ENCODE measurements around the gene SLC49A3. TPM values are rescaled to one million over a fixed set of nuclear protein-coding genes. Genes with fewer than 3 reads are reported as not detected.

Gene SLC49A3
- total RNA-seq, 1 experiment from 2014 or later, result not detected

DNA sequence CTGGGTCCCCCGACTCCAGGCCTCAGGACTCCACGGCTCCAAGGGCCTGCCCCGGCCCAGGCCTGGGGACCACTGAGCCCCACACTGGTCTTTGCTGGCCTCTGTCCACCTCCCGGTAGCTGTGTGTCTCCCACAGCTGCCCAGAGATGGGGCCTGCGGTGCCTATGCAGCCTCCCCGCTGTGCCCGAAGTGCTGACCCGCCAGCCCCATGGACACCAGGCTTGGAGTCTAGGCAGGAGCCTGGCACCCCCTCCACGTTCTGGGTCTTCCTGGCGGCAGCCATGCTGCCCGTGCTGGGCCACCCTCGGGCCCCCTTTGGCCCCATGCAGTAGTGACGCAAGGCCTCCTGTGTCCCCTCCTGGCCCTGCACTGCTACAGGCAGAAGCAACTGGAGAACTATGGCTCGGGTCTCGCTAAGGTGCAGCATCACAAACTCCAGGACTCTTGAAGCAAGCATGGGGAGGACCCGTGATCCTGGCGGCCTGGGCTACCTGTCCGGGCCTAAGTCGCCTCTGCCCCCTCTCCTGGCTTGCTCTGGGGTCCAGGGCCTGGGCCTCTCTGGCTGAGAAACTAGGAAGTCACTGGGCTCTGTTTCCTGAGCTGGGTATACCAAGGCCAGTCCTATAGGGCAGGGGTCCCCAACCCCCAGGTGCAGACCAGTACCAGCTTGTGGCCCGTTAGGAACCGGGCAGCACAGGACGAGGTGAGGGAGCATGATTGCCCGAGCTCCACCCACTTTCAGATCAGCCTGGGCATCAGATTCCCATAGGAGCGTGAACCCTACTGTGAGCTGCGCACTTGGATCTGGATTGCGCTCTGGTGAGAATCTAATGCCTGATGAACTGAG is 13.7 kb downstream of the SLC49A3 start:
- H3K4me2 ChIP-seq (ENCODE audit: low read length), result peak overlapping the region; percentile 97
- no peak for DNase-seq
- no peak for ATAC-seq
- no peaks in the 10 kb centered on the region for H3K27me3 ChIP-seq (ENCODE audit: low read length)
- H3K4me1 ChIP-seq (ENCODE audit: insufficient read depth, low read length), result peaks cover 27% of the 10 kb centered on the region
- H3K9me3 ChIP-seq (ENCODE audit: low read length), result no peaks in the 10 kb centered on the region
- H3K36me3 ChIP-seq (ENCODE audit: low read depth, low read length), result peaks cover 13% of the 10 kb centered on the region
- H3K9ac ChIP-seq (ENCODE audit: low read length), result peak overlapping the region; percentile 99
- TF ChIP-seq, protein P1, sequence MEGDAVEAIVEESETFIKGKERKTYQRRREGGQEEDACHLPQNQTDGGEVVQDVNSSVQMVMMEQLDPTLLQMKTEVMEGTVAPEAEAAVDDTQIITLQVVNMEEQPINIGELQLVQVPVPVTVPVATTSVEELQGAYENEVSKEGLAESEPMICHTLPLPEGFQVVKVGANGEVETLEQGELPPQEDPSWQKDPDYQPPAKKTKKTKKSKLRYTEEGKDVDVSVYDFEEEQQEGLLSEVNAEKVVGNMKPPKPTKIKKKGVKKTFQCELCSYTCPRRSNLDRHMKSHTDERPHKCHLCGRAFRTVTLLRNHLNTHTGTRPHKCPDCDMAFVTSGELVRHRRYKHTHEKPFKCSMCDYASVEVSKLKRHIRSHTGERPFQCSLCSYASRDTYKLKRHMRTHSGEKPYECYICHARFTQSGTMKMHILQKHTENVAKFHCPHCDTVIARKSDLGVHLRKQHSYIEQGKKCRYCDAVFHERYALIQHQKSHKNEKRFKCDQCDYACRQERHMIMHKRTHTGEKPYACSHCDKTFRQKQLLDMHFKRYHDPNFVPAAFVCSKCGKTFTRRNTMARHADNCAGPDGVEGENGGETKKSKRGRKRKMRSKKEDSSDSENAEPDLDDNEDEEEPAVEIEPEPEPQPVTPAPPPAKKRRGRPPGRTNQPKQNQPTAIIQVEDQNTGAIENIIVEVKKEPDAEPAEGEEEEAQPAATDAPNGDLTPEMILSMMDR (conservative IDR thresholded peaks at IDR 0.05; ENCODE audit: low read depth, low read length), result no peak
- TF ChIP-seq EZH2 (IDR thresholded peaks at IDR 0.05; ENCODE audit: low read length, unreplicated experiment) (no peak), EZH2phosphoT487 (IDR thresholded peaks at IDR 0.05; ENCODE audit: borderline replicate concordance, low read length) (no peak)
- intact Hi-C loops (cut with micrococcal nuclease), result no loop called here
- POLR2A ChIA-PET (ENCODE audit: unreplicated experiment), result no interaction called here
- H3K79me2 ChIP-seq (ENCODE audit: low read length), result peaks cover 20% of the 10 kb centered on the region
- peak overlapping the region; percentile 40; the same call in 1 of the 2 replicates for H3K27ac ChIP-seq (ENCODE audit: low read length)
- BruUV-seq (replicated peaks), result TSS peak; percentile 35
- CTCF ChIA-PET, result no interaction called here
- no peaks in the 10 kb centered on the region for H3K9me2 ChIP-seq (replicated peaks; ENCODE audit: low read length)
- H2AFZ ChIP-seq (ENCODE audit: low read length), result peak overlapping the region; percentile 88
- no peaks in the 10 kb centered on the region for H4K20me1 ChIP-seq (ENCODE audit: low read length)
- H3K4me3 ChIP-seq (ENCODE audit: low read length), result peak overlapping the region; percentile 96
- no peaks in the 10 kb centered on the region for H3F3A ChIP-seq (ENCODE audit: low read length, unreplicated experiment)

GRCh38 chr4:674172-675035 is 14.5 kb downstream of the SLC49A3 start, which contains the start of the genes ATP5ME and MYL5:
TSS of gene ATP5ME (minus strand) at chr4:674276. CDS start at chr4:674247, 29 bp downstream.
TSS of gene MYL5 (plus strand) at chr4:674542. CDS start at chr4:678027, 3,485 bp downstream.
- H3K79me2 ChIP-seq (ENCODE audit: low read length), result peaks cover 20% of the 10 kb centered on the region
- ChIA-PET CTCF (interaction anchor here (1.0 kb wide), 1 partner anchor 72 kb away, joined by 5 read pairs; no protein-coding TSS in a partner anchor), POLR2A (ENCODE audit: unreplicated experiment) (no interaction called here)
- H2AFZ ChIP-seq (ENCODE audit: low read length), result peak within 1 kb of the TSS; percentile 88
- peak within 1 kb of the TSS; percentile 96 for H3K4me3 ChIP-seq (ENCODE audit: low read length)
- H3K9me3 ChIP-seq (ENCODE audit: low read length), result no peaks in the 10 kb centered on the region
- peak; percentile 83 for ATAC-seq
- H3K9me2 ChIP-seq (replicated peaks; ENCODE audit: low read length), result no peaks in the 10 kb centered on the region
- BruUV-seq (replicated peaks), result no TSS peak
- H3K9ac ChIP-seq (ENCODE audit: low read length), result peak within 1 kb of the TSS; percentile 99
- intact Hi-C loops (cut with micrococcal nuclease), result no loop called here
- TF ChIP-seq, protein P1 (conservative IDR thresholded peaks at IDR 0.05; ENCODE audit: low read depth, low read length), result peak; percentile 70
- TF ChIP-seq EZH2 (IDR thresholded peaks at IDR 0.05; ENCODE audit: low read length, unreplicated experiment), result no peak
- peak; percentile 93 for DNase-seq
- H3K27me3 ChIP-seq (ENCODE audit: low read length), result no peaks in the 10 kb centered on the region
- no peaks in the 10 kb centered on the region for H4K20me1 ChIP-seq (ENCODE audit: low read length)
- no peaks in the 10 kb centered on the region for H3F3A ChIP-seq (ENCODE audit: low read length, unreplicated experiment)
- H3K27ac ChIP-seq (ENCODE audit: low read length), result peak within 1 kb of the TSS; percentile 40
- H3K36me3 ChIP-seq (ENCODE audit: low read depth, low read length), result peaks cover 13% of the 10 kb centered on the region
- H3K4me2 ChIP-seq (ENCODE audit: low read length), result peak within 1 kb of the TSS; percentile 98
- peaks cover 25% of the 10 kb centered on the region for H3K4me1 ChIP-seq (ENCODE audit: insufficient read depth, low read length)
